Stimulated activated CD4-positive, alpha-beta T cell treated with anti-CD3 and anti-CD28 coated beads, Interleukin-12 subunit alpha, Interleukin-12 subunit beta, amount 100 ng/mL, for 48 hours (primary cell): ENCODE measurements around the gene MAGEB1.

Source experiments
- DNase-seq, 3 donors: peaks; one replicate each; pipeline ENCODE4 v3.0.0-alpha.2; 2020; ENCODE audit warnings: low read depth in 2 of 3, low spot score in 1 of 3

MAGEB1 gene

DNA sequence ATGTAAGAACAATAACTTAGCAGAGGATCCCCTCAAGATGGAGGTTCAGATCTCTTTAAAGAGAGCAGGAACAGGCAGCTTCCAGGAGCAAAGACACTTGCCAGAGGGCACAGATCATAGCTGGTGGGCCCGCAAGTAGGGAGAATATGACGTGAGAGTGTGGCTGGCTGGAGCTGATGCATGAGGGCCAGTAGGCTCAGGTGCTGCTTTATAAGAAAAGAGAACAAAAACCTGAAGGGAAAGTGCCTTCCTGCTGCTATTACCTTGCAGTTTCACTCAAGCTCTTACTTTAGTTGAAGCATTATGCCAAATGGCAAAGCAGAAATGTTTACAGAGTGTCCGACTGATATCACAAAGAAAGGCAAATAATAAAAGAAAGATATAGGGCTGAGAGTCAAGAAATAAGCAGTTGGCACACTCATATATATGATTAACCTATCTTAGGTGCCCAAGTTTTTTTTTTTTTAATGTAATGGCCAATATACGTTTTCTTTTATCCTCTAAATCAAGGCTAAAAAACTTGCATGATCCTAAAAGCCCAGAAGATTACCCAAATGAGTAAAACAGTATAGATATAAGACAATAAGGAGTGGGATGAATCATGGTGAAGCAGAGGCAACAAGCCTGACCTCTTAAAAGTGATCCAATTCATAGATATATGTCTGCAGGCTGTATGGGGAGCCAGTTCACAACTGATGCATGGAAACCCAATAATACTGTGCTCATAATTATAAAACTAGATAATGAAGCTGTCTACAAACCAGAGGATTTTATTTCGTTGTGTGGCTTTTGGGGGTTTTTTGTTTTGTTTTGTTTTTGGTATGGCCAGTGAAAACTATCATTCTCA lies 49.7 kb downstream of the MAGEB1 start:
- no peak for DNase-seq

DNA sequence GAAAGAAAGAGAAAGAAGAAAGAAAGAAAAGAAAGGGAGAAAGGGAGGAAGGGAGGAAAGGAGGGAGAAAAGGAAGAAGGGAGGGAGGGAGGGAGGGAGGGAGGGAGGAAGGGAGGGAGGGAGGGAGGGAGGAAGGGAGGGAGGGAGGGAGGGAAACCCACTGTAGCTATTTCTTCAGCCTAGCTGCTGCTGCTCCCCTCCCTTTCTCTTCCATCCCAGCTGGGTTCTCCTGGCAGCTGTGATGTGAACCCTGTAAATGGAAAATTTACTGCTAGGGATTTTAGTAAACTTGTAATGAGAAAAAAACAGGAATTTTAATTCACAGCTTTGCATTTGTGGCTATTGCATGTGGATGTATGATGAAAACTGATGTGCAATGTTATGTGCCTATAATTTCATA lies 54.3 kb downstream of the MAGEB1 start:
- no peak for DNase-seq
